Measurements from ENCODE around the gene SLC22A12. TPM values are rescaled to one million over a fixed set of nuclear protein-coding genes. Genes with fewer than 3 reads are reported as not detected.

Gene SLC22A12
- total RNA-seq, 4 donors from 2014 or later = not detected

DNA sequence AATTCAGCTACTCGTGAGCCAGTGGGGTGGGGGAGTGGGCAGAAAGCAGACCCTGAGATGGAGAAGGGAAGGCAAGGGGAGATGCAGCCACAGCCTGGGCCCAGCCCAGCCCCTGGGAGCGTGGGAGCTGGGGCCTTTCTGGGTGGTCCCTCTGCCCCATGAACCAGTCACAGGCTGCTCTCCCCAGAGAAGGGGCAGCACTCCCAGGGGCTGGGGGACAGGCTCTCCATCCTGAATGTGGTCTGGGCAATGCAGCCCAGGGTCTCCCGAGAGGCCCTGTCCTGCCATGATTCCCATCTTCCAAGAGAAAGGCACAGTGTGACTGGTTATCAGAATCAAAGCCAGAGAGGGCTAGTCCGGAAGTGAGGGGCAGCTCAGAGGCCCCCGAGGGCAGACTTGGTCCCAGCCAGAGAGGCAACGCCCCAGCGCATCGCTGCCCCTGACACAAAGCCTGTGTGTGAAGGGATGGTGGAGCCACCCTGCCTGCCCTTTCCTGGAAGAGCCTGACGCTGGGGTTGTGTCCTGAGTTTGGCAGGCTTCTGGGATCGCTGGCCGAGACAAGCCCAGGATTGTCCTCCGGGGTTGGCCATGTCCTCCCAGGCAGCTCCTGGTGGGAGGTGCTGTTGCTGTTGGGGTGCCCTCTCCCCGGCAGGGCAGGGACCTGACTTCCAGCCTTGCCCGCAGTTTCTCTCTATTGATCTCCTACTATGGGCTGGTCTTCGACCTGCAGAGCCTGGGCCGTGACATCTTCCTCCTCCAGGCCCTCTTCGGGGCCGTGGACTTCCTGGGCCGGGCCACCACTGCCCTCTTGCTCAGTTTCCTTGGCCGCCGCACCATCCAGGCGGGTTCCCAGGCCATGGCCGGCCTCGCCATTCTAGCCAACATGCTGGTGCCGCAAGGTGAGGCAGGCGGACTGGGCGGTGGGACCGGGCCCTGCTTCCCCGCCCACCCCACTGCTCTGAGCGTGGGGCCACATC is 23.8 kb upstream of the SLC22A12 start:
- TF ChIP-seq POLR2A (IDR thresholded peaks at IDR 0.05) = no peak
- TF ChIP-seq, protein P1, sequence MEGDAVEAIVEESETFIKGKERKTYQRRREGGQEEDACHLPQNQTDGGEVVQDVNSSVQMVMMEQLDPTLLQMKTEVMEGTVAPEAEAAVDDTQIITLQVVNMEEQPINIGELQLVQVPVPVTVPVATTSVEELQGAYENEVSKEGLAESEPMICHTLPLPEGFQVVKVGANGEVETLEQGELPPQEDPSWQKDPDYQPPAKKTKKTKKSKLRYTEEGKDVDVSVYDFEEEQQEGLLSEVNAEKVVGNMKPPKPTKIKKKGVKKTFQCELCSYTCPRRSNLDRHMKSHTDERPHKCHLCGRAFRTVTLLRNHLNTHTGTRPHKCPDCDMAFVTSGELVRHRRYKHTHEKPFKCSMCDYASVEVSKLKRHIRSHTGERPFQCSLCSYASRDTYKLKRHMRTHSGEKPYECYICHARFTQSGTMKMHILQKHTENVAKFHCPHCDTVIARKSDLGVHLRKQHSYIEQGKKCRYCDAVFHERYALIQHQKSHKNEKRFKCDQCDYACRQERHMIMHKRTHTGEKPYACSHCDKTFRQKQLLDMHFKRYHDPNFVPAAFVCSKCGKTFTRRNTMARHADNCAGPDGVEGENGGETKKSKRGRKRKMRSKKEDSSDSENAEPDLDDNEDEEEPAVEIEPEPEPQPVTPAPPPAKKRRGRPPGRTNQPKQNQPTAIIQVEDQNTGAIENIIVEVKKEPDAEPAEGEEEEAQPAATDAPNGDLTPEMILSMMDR (IDR thresholded peaks at IDR 0.05) = no peak
- H3K27ac ChIP-seq = no peak overlapping the region
- H3K27me3 ChIP-seq = no peaks in the 10 kb centered on the region
- intact Hi-C loops (cut with DNase I) = no loop called here
- peaks cover 0 to 26% (median 3%) of the 10 kb centered on the region in 3 donors for H3K4me1 ChIP-seq
- no peaks in the 10 kb centered on the region for H3K36me3 ChIP-seq
- 46 to 85% methylated on average over 4 to 5 of the region's 30 CpGs for WGBS, 2 donors
- no peak overlapping the region for H3K4me3 ChIP-seq
- no peak for DNase-seq
- no peaks in the 10 kb centered on the region for H3K9me3 ChIP-seq

DNA sequence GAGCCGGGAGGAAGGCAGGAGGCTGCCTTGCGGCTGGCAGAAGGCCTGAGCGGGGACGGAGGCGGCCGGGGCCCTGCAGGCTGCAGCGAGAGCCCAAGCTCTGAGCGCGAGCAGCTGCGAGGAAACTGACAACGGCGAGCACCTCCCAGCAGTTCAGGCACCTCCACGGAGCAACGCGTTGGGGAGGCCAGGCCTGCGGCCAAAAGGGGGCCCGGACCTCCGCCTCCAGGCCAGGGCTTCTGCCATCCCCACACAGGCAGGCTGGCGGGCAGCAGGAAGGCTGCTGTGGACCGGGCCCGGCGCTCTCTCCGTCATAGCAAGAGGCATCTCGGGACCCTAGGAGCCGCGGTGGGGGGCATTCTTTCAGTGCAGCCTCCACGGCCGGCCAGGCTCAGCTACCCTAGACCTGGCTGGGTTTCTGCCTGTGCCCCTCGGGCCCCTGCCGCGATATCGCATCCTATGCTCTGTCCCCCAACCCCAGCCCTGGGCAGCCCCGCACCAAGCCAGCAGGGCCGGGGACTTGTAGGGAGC is 22.9 kb upstream of the SLC22A12 start:
- H3K27ac ChIP-seq = no peak overlapping the region
- intact Hi-C loops (cut with DNase I) = no loop called here
- no peaks in the 10 kb centered on the region for H3K27me3 ChIP-seq
- no peaks in the 10 kb centered on the region for H3K9me3 ChIP-seq
- WGBS, 2 donors = 90% methylated on average over 20 of the region's 34 CpGs; no CpG with 5 or more reads in 1 of the 2 donors
- no peak for TF ChIP-seq POLR2A (IDR thresholded peaks at IDR 0.05)
- TF ChIP-seq, protein P1 (IDR thresholded peaks at IDR 0.05) = no peak
- H3K36me3 ChIP-seq = no peaks in the 10 kb centered on the region
- peaks cover 0 to 28% (median 3%) of the 10 kb centered on the region in 3 donors for H3K4me1 ChIP-seq
- no peak for DNase-seq
- no peak overlapping the region for H3K4me3 ChIP-seq

GRCh38 chr11:64568584-64569140 is 22.4 kb upstream of the SLC22A12 start:
- Histone ChIP-seq H3K27ac (no peak overlapping the region), H3K4me1 (peaks cover 0 to 28% (median 3%) of the 10 kb centered on the region in 3 donors), H3K27me3 (no peaks in the 10 kb centered on the region), H3K36me3 (no peaks in the 10 kb centered on the region), H3K4me3 (no peak overlapping the region), H3K9me3 (no peaks in the 10 kb centered on the region)
- TF ChIP-seq, protein P1 (IDR thresholded peaks at IDR 0.05) = no peak
- 72 to 82% methylated on average over 2 to 5 of the region's 8 CpGs for WGBS, 2 donors
- no peak for DNase-seq
- intact Hi-C loops (cut with DNase I) = no loop called here

DNA sequence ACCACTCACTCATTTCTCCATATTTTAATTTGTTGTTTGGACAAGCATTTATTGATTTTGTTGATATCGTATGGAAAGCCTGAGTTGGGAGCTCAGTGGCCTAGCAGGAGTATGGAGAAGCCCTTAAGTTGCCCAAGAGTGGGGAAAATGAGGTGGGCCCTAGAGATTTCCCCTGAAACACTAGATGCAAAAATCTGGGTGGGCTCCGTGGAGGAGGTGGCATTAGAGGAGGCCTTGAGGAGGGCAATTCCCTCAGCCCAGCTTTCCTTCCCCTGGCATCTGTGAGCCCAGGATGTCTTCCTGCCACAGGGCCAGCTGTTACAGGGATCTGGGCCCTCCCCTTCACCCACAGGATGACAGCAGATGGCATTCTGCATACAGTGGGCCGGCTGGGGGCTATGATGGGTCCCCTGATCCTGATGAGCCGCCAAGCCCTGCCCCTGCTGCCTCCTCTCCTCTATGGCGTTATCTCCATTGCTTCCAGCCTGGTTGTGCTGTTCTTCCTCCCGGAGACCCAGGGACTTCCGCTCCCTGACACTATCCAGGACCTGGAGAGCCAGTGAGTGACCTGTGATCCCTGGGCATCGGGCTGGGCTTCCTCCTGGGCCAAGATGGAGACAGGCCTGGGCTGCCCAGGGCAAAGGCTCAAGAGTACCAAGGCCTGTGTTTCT is 21.6 kb upstream of the SLC22A12 start:
- Histone ChIP-seq H3K4me1 (peaks cover 0 to 28% (median 3%) of the 10 kb centered on the region in 3 donors), H3K27ac (no peak overlapping the region), H3K4me3 (no peak overlapping the region), H3K27me3 (no peaks in the 10 kb centered on the region), H3K9me3 (no peaks in the 10 kb centered on the region), H3K36me3 (no peaks in the 10 kb centered on the region)
- 78 to 94% methylated on average over 4 to 6 of the region's 8 CpGs for WGBS, 2 donors
- intact Hi-C loops (cut with DNase I) = no loop called here
- no peak for DNase-seq
- TF ChIP-seq, protein P1 (IDR thresholded peaks at IDR 0.05) = no peak
- TF ChIP-seq POLR2A (IDR thresholded peaks at IDR 0.05) = no peak
